HEK293 (cell line): ENCODE data around the gene GMCL1.

Experiments
- ATF2 ChIP-seq: fragments of 450-650 bp; formaldehyde crosslinking; IDR thresholded peaks from 2 replicates; pipeline ENCODE4 v1.5.1; 2016; ENCODE audit warnings: missing biosample characterization, missing genetic modification characterization, low read depth
- TF ChIP-seq, protein P1 (sequence below): fragments of 450-650 bp; formaldehyde crosslinking; IDR thresholded peaks from 2 replicates; pipeline ENCODE4 v1.5.1; 2016; ENCODE audit warnings: missing biosample characterization, missing genetic modification characterization

- TF ChIP-seq, protein P1, sequence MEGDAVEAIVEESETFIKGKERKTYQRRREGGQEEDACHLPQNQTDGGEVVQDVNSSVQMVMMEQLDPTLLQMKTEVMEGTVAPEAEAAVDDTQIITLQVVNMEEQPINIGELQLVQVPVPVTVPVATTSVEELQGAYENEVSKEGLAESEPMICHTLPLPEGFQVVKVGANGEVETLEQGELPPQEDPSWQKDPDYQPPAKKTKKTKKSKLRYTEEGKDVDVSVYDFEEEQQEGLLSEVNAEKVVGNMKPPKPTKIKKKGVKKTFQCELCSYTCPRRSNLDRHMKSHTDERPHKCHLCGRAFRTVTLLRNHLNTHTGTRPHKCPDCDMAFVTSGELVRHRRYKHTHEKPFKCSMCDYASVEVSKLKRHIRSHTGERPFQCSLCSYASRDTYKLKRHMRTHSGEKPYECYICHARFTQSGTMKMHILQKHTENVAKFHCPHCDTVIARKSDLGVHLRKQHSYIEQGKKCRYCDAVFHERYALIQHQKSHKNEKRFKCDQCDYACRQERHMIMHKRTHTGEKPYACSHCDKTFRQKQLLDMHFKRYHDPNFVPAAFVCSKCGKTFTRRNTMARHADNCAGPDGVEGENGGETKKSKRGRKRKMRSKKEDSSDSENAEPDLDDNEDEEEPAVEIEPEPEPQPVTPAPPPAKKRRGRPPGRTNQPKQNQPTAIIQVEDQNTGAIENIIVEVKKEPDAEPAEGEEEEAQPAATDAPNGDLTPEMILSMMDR (tag by site-specific recombination): no peak
- no peak for TF ChIP-seq ATF2 (tag by site-specific recombination)
These were observed 48.5 kb upstream of the GMCL1 start for GRCh38 chr2:69780921-69781320.
